ENCODE measurements around the gene OR2D3.

DNA sequence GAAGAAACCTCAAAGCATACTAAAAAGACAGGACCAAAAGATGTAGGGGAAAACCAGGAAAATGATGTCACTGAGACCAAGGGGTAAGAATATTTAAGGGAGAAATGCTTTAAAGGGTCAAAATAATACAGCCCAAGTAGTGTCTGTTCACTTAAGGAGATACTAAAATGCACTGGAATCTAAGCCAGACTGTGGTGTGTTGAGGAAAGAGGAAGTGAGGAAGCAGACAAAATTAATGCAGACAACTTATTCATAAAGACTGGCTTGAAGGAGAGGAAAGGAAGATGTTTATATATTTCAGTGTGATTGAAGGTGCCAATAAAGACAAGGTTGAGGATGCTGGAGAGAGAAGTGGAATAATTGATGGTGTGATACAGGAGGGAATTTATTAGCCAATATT lies 21.2 kb downstream of the OR2D3 start:
- no peak for TF ChIP-seq FOXP2 (optimal IDR thresholded peaks at IDR 0.05; ENCODE audit: control extremely low read depth, extremely low read length, insufficient read depth)
- no peak for TF ChIP-seq POLR2AphosphoS5 (IDR thresholded peaks at IDR 0.05; ENCODE audit: borderline replicate concordance, low read depth, low read length)
- no peak for TF ChIP-seq EZH2 (IDR thresholded peaks at IDR 0.05)
